HEK293 (cell line): ENCODE measurements around the gene SAT1.

Source experiments
- CTCF ChIA-PET: fragments of 350-600 bp; formaldehyde crosslinking; extraction: SDS; loops from one replicate; lab custom pipeline; 2021; ENCODE audit warnings: antibody characterized with exemption; lab: Yijun Ruan, JAX
- POLR2A ChIA-PET: fragments of 300-600 bp; formaldehyde crosslinking; extraction: SDS; loops from one replicate; lab custom pipeline; 2020; ENCODE audit warnings: antibody characterized with exemption, inconsistent platforms; lab: Yijun Ruan, JAX
- H3K27ac ChIP-seq: fragments of 200-500 bp; sonication (Bioruptor generic); 2 replicates; pipeline ENCODE4 v1.5.1; 2014; ENCODE audit warnings: low read depth, low read length, control low read depth, inconsistent platforms; ENCODE audit errors: extremely low read depth
- H3K36me3 ChIP-seq, 2 experiments: fragments of 200-500 bp in 1 of 2; sonication (Bioruptor generic) in 1 of 2; 1 replicate in 1 of 2; 2 replicates in 1 of 2; pipeline ENCODE4 v1.5.1; 2014 to 2017; ENCODE audit warnings: inconsistent platforms in 2 of 2, low read length in 2 of 2; ENCODE audit not compliant: control insufficient read depth in 2 of 2, insufficient read depth in 1 of 2
- H3K4me1 ChIP-seq: fragments of 200-500 bp; sonication (Bioruptor generic); 2 replicates; pipeline ENCODE4 v1.5.1; 2014; ENCODE audit warnings: mild to moderate bottlenecking, low read length, inconsistent platforms; ENCODE audit not compliant: control insufficient read depth, insufficient read depth
- H3K4me3 ChIP-seq: 2 replicates; pipeline ENCODE4 v1.5.1; 2011; ENCODE audit warnings: low read depth, mild to moderate bottlenecking, control low read depth, low read length, moderate library complexity
- H3K9me3 ChIP-seq: fragments of 200-500 bp; sonication (Bioruptor generic); 2 replicates; pipeline ENCODE4 v1.5.1; 2014; ENCODE audit warnings: low read depth, low read length, inconsistent platforms; ENCODE audit not compliant: control insufficient read depth, insufficient read depth
- GLIS2 ChIP-seq: fragments of 450-650 bp; formaldehyde crosslinking; IDR thresholded peaks from 2 replicates; pipeline ENCODE4 v1.5.1; 2016; ENCODE audit warnings: missing biosample characterization, missing genetic modification characterization
- KLF7 ChIP-seq: fragments of 450-650 bp; formaldehyde crosslinking; IDR thresholded peaks from 2 replicates; pipeline ENCODE4 v1.5.1; 2016; ENCODE audit warnings: missing biosample characterization, missing genetic modification characterization, borderline replicate concordance
- SETDB1 ChIP-seq: IDR thresholded peaks from one replicate; pipeline ENCODE4 v1.6.1; 2017; ENCODE audit warnings: mild to moderate bottlenecking, low read length, moderate library complexity, mixed read lengths; ENCODE audit not compliant: insufficient read length
- SP7 ChIP-seq: fragments of 450-650 bp; formaldehyde crosslinking; IDR thresholded peaks from 2 replicates; pipeline ENCODE4 v1.5.1; 2016; ENCODE audit warnings: missing biosample characterization, missing genetic modification characterization
- TRIM28 ChIP-seq: IDR thresholded peaks from 2 replicates; pipeline ENCODE4 v1.6.1; 2011; ENCODE audit warnings: low read length, control low read depth, borderline replicate concordance
- ZNF174 ChIP-seq: fragments of 450-650 bp; formaldehyde crosslinking; IDR thresholded peaks from 2 replicates; pipeline ENCODE4 v1.5.0; 2017; ENCODE audit warnings: missing biosample characterization, mild to moderate bottlenecking, missing genetic modification characterization
- ZNF223 ChIP-seq: fragments of 450-650 bp; formaldehyde crosslinking; IDR thresholded peaks from 2 replicates; pipeline ENCODE4 v1.5.1; 2016; ENCODE audit warnings: missing biosample characterization, missing genetic modification characterization
- ZNF266 ChIP-seq: fragments of 450-650 bp; formaldehyde crosslinking; IDR thresholded peaks from 2 replicates; pipeline ENCODE4 v1.5.1; 2016; ENCODE audit warnings: missing biosample characterization, missing genetic modification characterization, low read depth
- ZNF292 ChIP-seq: fragments of 450-650 bp; formaldehyde crosslinking; IDR thresholded peaks from 2 replicates; pipeline ENCODE4 v1.5.1; 2016; ENCODE audit warnings: low read depth, missing biosample characterization, missing genetic modification characterization, borderline replicate concordance
- ZNF324 ChIP-seq: fragments of 450-650 bp; formaldehyde crosslinking; IDR thresholded peaks from 2 replicates; pipeline ENCODE4 v1.5.1; 2016; ENCODE audit warnings: missing biosample characterization, missing genetic modification characterization
- ZNF37A ChIP-seq: fragments of 450-650 bp; IDR thresholded peaks from 2 replicates; pipeline ENCODE4 v1.5.1; 2018; ENCODE audit warnings: missing biosample characterization, missing genetic modification characterization
- ZNF548 ChIP-seq: fragments of 450-650 bp; formaldehyde crosslinking; IDR thresholded peaks from 2 replicates; pipeline ENCODE4 v1.5.1; 2016; ENCODE audit warnings: missing biosample characterization, missing genetic modification characterization
- ZNF549 ChIP-seq: fragments of 450-650 bp; IDR thresholded peaks from 2 replicates; pipeline ENCODE4 v1.5.1; 2018; ENCODE audit warnings: missing biosample characterization, missing genetic modification characterization, mild to moderate bottlenecking, inconsistent platforms, moderate library complexity
- ZNF596 ChIP-seq: fragments of 450-650 bp; IDR thresholded peaks from 2 replicates; pipeline ENCODE4 v1.5.0; 2018; ENCODE audit warnings: missing biosample characterization, mild to moderate bottlenecking, missing genetic modification characterization, moderate library complexity
- ZNF610 ChIP-seq: fragments of 450-650 bp; formaldehyde crosslinking; IDR thresholded peaks from 2 replicates; pipeline ENCODE4 v1.5.1; 2016; ENCODE audit warnings: missing biosample characterization, missing genetic modification characterization, borderline replicate concordance
- ZNF776 ChIP-seq: fragments of 450-650 bp; formaldehyde crosslinking; IDR thresholded peaks from 2 replicates; pipeline ENCODE4 v1.5.0; 2017; ENCODE audit warnings: missing biosample characterization, missing genetic modification characterization, borderline replicate concordance
- ZSCAN16 ChIP-seq: fragments of 450-650 bp; formaldehyde crosslinking; IDR thresholded peaks from 2 replicates; pipeline ENCODE4 v1.5.1; 2016; ENCODE audit warnings: missing biosample characterization, missing genetic modification characterization
- TF ChIP-seq, protein P1 (sequence below): fragments of 450-650 bp; formaldehyde crosslinking; IDR thresholded peaks from 2 replicates; pipeline ENCODE4 v1.5.1; 2016; ENCODE audit warnings: missing biosample characterization, missing genetic modification characterization
- TF ChIP-seq, protein P2 (sequence below): fragments of 450-650 bp; formaldehyde crosslinking; IDR thresholded peaks from 2 replicates; pipeline ENCODE4 v1.5.1; 2016; ENCODE audit warnings: missing biosample characterization, missing genetic modification characterization, low read depth
- TF ChIP-seq, protein P3 (sequence below): fragments of 450-650 bp; formaldehyde crosslinking; IDR thresholded peaks from 2 replicates; pipeline ENCODE4 v1.5.1; 2016; ENCODE audit warnings: missing biosample characterization, missing genetic modification characterization
- TF ChIP-seq, protein P4 (sequence below): fragments of 450-650 bp; formaldehyde crosslinking; IDR thresholded peaks from 2 replicates; pipeline ENCODE4 v1.5.1; 2016; ENCODE audit warnings: missing biosample characterization, missing genetic modification characterization
- TF ChIP-seq, protein P5 (sequence below): fragments of 450-650 bp; formaldehyde crosslinking; IDR thresholded peaks from 2 replicates; pipeline ENCODE4 v1.5.1; 2017; ENCODE audit warnings: missing biosample characterization, missing genetic modification characterization
- TF ChIP-seq, protein P6 (sequence below): fragments of 450-650 bp; formaldehyde crosslinking; IDR thresholded peaks from 2 replicates; pipeline ENCODE4 v1.5.1; 2016; ENCODE audit warnings: missing biosample characterization, missing genetic modification characterization

SAT1 gene

DNA sequence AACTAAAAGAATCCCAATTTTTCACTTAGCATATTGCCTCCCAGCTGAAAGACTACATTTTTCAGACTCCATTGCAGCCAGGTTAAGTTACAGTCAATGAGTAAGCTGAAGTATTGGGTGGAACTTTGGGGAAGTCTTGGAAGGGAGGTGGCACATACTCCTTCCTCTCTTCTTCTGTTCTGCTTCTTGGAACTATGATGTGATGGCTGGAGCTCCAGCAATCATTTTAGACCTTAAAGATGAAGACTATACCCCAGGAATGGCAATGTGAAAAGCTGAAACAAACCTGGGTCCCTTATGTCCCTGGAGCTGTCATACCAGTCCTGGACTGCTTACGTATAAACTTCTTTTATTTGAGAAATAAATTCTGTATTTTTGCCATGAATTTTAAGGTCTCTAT lies 30.8 kb downstream of the SAT1 start:
- Histone ChIP-seq H3K4me1 (no peaks in the 10 kb centered on the region; the same call in 1 of the 2 replicates), H3K27ac (no peak overlapping the region), H3K9me3 (no peaks in the 10 kb centered on the region), H3K36me3 (no peaks in the 10 kb centered on the region), H3K4me3 (no peak overlapping the region)
- CTCF ChIA-PET = interaction anchor here (0.9 to 1.3 kb wide), 2 partner anchors 31 to 88 kb away, joined by 3 to 6 read pairs; no protein-coding TSS in a partner anchor
- no peak for TF ChIP-seq GLIS2
- TF ChIP-seq, protein P1, sequence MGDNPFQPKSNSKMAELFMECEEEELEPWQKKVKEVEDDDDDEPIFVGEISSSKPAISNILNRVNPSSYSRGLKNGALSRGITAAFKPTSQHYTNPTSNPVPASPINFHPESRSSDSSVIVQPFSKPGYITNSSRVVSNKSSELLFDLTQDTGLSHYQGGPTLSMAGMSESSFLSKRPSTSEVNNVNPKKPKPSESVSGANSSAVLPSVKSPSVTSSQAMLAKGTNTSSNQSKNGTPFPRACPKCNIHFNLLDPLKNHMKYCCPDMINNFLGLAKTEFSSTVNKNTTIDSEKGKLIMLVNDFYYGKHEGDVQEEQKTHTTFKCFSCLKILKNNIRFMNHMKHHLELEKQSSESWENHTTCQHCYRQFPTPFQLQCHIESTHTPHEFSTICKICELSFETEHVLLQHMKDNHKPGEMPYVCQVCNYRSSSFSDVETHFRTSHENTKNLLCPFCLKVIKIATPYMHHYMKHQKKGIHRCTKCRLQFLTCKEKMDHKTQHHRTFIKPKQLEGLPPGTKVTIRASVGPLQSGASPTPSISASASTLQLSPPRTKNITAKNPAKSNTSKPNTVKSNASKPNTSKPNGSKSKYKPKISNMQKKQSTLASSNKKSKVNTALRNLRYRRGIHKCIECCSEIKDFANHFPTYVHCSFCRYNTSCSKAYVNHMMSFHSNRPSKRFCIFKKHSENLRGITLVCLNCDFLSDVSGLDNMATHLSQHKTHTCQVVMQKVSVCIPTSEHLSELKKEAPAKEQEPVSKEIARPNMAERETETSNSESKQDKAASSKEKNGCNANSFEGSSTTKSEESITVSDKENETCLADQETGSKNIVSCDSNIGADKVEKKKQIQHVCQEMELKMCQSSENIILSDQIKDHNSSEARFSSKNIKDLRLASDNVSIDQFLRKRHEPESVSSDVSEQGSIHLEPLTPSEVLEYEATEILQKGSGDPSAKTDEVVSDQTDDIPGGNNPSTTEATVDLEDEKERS (tag by site-specific recombination) = peak; percentile 83
- peak; percentile 93 for TF ChIP-seq SETDB1
- no peak for TF ChIP-seq SP7 (tag by site-specific recombination)
- TF ChIP-seq ZNF596 (tag by site-specific recombination) = no peak
- TF ChIP-seq, protein P2, sequence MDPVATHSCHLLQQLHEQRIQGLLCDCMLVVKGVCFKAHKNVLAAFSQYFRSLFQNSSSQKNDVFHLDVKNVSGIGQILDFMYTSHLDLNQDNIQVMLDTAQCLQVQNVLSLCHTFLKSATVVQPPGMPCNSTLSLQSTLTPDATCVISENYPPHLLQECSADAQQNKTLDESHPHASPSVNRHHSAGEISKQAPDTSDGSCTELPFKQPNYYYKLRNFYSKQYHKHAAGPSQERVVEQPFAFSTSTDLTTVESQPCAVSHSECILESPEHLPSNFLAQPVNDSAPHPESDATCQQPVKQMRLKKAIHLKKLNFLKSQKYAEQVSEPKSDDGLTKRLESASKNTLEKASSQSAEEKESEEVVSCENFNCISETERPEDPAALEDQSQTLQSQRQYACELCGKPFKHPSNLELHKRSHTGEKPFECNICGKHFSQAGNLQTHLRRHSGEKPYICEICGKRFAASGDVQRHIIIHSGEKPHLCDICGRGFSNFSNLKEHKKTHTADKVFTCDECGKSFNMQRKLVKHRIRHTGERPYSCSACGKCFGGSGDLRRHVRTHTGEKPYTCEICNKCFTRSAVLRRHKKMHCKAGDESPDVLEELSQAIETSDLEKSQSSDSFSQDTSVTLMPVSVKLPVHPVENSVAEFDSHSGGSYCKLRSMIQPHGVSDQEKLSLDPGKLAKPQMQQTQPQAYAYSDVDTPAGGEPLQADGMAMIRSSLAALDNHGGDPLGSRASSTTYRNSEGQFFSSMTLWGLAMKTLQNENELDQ (tag by site-specific recombination) = no peak
- TF ChIP-seq, protein P3, sequence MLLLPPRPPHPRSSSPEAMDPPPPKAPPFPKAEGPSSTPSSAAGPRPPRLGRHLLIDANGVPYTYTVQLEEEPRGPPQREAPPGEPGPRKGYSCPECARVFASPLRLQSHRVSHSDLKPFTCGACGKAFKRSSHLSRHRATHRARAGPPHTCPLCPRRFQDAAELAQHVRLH (tag by site-specific recombination) = peak; percentile 84
- TF ChIP-seq, protein P4, sequence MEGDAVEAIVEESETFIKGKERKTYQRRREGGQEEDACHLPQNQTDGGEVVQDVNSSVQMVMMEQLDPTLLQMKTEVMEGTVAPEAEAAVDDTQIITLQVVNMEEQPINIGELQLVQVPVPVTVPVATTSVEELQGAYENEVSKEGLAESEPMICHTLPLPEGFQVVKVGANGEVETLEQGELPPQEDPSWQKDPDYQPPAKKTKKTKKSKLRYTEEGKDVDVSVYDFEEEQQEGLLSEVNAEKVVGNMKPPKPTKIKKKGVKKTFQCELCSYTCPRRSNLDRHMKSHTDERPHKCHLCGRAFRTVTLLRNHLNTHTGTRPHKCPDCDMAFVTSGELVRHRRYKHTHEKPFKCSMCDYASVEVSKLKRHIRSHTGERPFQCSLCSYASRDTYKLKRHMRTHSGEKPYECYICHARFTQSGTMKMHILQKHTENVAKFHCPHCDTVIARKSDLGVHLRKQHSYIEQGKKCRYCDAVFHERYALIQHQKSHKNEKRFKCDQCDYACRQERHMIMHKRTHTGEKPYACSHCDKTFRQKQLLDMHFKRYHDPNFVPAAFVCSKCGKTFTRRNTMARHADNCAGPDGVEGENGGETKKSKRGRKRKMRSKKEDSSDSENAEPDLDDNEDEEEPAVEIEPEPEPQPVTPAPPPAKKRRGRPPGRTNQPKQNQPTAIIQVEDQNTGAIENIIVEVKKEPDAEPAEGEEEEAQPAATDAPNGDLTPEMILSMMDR (tag by site-specific recombination) = no peak
- TF ChIP-seq ZNF37A (tag by site-specific recombination) = no peak
- no peak for TF ChIP-seq ZNF223
- peak; percentile 94 for TF ChIP-seq TRIM28
- TF ChIP-seq ZNF549 (tag by site-specific recombination) = no peak
- TF ChIP-seq ZNF610 = no peak
- POLR2A ChIA-PET = interaction anchor here (0.6 to 1.6 kb wide), 2 partner anchors 31 to 68 kb away, joined by 4 to 5 read pairs; partner anchors contain the start of gene SAT1

DNA sequence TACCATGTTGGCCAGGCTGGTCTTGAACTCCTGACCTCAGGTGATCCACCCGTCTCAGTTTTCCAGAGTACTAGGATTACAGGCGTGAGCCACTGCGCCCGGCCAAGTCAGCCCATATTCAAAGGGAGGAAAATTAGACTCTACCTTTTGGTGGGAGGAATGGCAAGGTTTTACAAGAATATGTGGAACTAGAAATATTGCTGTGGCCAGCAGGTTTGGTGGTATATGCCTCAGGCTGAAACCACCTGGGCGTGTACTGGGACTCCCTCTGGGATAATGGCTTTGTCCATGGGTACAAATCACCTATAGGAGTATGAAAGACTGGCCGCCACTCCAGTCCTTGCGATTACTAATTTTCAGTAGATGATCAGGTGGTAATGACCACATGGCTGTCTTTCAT lies 32.4 kb downstream of the SAT1 start:
- Histone ChIP-seq H3K4me1 (no peaks in the 10 kb centered on the region; the same call in 1 of the 2 replicates), H3K36me3 (no peaks in the 10 kb centered on the region), H3K4me3 (no peak overlapping the region), H3K9me3 (no peaks in the 10 kb centered on the region), H3K27ac (no peak overlapping the region)
- ChIA-PET POLR2A (no interaction called here), CTCF (interaction anchor here (0.7 kb wide), 1 partner anchor 28 kb away, joined by 4 read pairs; no protein-coding TSS in a partner anchor)
- TF ChIP-seq KLF7 (tag by site-specific recombination) (no peak), ZNF174 (tag by site-specific recombination) (no peak), ZNF266 (tag by site-specific recombination) (no peak), ZNF548 (no peak), ZSCAN16 (tag by site-specific recombination) (no peak), ZNF292 (tag by site-specific recombination) (no peak), ZNF776 (tag by site-specific recombination) (no peak), ZNF324 (tag by site-specific recombination) (no peak)
- TF ChIP-seq, protein P5, sequence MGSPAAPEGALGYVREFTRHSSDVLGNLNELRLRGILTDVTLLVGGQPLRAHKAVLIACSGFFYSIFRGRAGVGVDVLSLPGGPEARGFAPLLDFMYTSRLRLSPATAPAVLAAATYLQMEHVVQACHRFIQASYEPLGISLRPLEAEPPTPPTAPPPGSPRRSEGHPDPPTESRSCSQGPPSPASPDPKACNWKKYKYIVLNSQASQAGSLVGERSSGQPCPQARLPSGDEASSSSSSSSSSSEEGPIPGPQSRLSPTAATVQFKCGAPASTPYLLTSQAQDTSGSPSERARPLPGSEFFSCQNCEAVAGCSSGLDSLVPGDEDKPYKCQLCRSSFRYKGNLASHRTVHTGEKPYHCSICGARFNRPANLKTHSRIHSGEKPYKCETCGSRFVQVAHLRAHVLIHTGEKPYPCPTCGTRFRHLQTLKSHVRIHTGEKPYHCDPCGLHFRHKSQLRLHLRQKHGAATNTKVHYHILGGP = no peak
- TF ChIP-seq, protein P6, sequence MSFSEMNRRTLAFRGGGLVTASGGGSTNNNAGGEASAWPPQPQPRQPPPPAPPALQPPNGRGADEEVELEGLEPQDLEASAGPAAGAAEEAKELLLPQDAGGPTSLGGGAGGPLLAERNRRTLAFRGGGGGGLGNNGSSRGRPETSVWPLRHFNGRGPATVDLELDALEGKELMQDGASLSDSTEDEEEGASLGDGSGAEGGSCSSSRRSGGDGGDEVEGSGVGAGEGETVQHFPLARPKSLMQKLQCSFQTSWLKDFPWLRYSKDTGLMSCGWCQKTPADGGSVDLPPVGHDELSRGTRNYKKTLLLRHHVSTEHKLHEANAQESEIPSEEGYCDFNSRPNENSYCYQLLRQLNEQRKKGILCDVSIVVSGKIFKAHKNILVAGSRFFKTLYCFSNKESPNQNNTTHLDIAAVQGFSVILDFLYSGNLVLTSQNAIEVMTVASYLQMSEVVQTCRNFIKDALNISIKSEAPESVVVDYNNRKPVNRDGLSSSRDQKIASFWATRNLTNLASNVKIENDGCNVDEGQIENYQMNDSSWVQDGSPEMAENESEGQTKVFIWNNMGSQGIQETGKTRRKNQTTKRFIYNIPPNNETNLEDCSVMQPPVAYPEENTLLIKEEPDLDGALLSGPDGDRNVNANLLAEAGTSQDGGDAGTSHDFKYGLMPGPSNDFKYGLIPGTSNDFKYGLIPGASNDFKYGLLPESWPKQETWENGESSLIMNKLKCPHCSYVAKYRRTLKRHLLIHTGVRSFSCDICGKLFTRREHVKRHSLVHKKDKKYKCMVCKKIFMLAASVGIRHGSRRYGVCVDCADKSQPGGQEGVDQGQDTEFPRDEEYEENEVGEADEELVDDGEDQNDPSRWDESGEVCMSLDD (tag by site-specific recombination) = no peak
